Activated B cell treated with CpG ODN at 0.5 μM for 24 hours (primary cell): ENCODE data around the gene PRDX2. TPM values are rescaled to one million over a fixed set of nuclear protein-coding genes. Genes with fewer than 3 reads are reported as not detected.

Source experiments
- ATAC-seq: fragments of 200-7000 bp; cut with Tn5 transposase; one replicate; pipeline ENCODE4 v1.10.0; 2021; ENCODE audit warnings: low read depth, mild to moderate bottlenecking, moderate library complexity
- CTCF ChIA-PET: fragments of 350-600 bp; sonication (Branson Sonifier 250); formaldehyde crosslinking; loops from one replicate; lab custom pipeline; 2021; ENCODE audit warnings: antibody characterized with exemption; lab: Charles Lee
- POLR2A ChIA-PET: fragments of 350-600 bp; sonication (Branson Sonifier 250); formaldehyde crosslinking; loops from one replicate; lab custom pipeline; 2021; ENCODE audit warnings: antibody characterized with exemption; lab: Charles Lee
- DNase-seq: peaks from one replicate; pipeline ENCODE4 v3.0.0; 2022
- H3K27ac Mint-ChIP-seq: one replicate; pipeline ENCODE4 v1.8.0; 2020; ENCODE audit warnings: mixed read lengths
- H3K27me3 Mint-ChIP-seq: one replicate; pipeline ENCODE4 v1.8.0; 2021; ENCODE audit warnings: mixed read lengths
- H3K36me3 Mint-ChIP-seq: one replicate; pipeline ENCODE4 v1.8.0; 2021; ENCODE audit warnings: low read depth, mixed read lengths
- H3K4me1 Mint-ChIP-seq: one replicate; pipeline ENCODE4 v1.8.0; 2021; ENCODE audit warnings: mixed read lengths
- H3K4me3 Mint-ChIP-seq: one replicate; pipeline ENCODE4 v1.8.0; 2020; ENCODE audit warnings: mild to moderate bottlenecking, mixed read lengths
- H3K9me3 Mint-ChIP-seq: one replicate; pipeline ENCODE4 v1.8.0; 2020; ENCODE audit warnings: mixed read lengths
- CTCF ChIP-seq: fragments of 200-600 bp; IDR thresholded peaks from one replicate; pipeline ENCODE4 v1.8.0; 2022; ENCODE audit warnings: antibody characterized with exemption, mild to moderate bottlenecking
- intact Hi-C: fragments of 100-400 bp; cut with micrococcal nuclease; formaldehyde crosslinking; loops from one replicate; pipeline ENCODE4 v1.15.1; 2024
- total RNA-seq: library from RNA; stranded (reverse); gene quantifications from 2 replicates; pipeline ENCODE4 v1.2.3, GENCODE V29; 2022

Gene PRDX2
- total RNA-seq, 1 donor from 2014 or later: 53.1 TPM

- DNase-seq: no peak
- ChIA-PET CTCF (interaction anchor here (1.2 to 3.5 kb wide), 4 partner anchors 10 to 312 kb away, joined by 3 to 19 read pairs (median 5); partner anchors contain the start of gene JUNB), POLR2A (interaction anchor here (0.7 to 12.7 kb wide), 7 partner anchors 10 to 171 kb away, joined by 3 to 909 read pairs (median 5); partner anchors contain the start of genes JUNB, RNASEH2A, TRIR and ZNF490)
- no peaks in the 10 kb centered on the region for H3K27me3 Mint-ChIP-seq
- H3K9me3 Mint-ChIP-seq: no peaks in the 10 kb centered on the region
- intact Hi-C loops: loop anchor here (1.0 kb wide), 1 partner anchor 9 kb away; the partner anchor contains the start of gene JUNB
- no peak for ATAC-seq
- peaks cover 44% of the 10 kb centered on the region for H3K4me1 Mint-ChIP-seq
- H3K4me3 Mint-ChIP-seq: peak overlapping the region; percentile 86
- no peak for TF ChIP-seq CTCF
- H3K36me3 Mint-ChIP-seq: no peaks in the 10 kb centered on the region
- peak overlapping the region; percentile 98 for H3K27ac Mint-ChIP-seq
Measured at GRCh38 chr19:12782174-12782423, 19.5 kb downstream of the PRDX2 start.

GRCh38 chr19:12779162-12779993 lies 22.2 kb downstream of the PRDX2 start:
- intact Hi-C loops: no loop called here
- ChIA-PET CTCF (interaction anchor here (1.7 to 9.1 kb wide), 4 partner anchors 8 to 17 kb away, joined by 4 to 278 read pairs (median 30); partner anchors contain the start of gene JUNB), POLR2A (interaction anchor here (0.7 to 12.7 kb wide), 4 partner anchors 13 to 416 kb away, joined by 3 to 909 read pairs (median 6); partner anchors contain the start of genes JUNB, THSD8 and TRIR)
- Mint-ChIP-seq H3K36me3 (no peaks in the 10 kb centered on the region), H3K27me3 (no peaks in the 10 kb centered on the region), H3K4me3 (peak overlapping the region; percentile 61), H3K9me3 (no peaks in the 10 kb centered on the region), H3K27ac (peak overlapping the region; percentile 87), H3K4me1 (peaks cover 46% of the 10 kb centered on the region)
- DNase-seq (no peak), ATAC-seq (no peak)
- TF ChIP-seq CTCF: no peak

- intact Hi-C loops: no loop called here
- Mint-ChIP-seq H3K4me3 (peak overlapping the region; percentile 83), H3K4me1 (peaks cover 46% of the 10 kb centered on the region), H3K27me3 (no peaks in the 10 kb centered on the region), H3K36me3 (no peaks in the 10 kb centered on the region), H3K27ac (peak overlapping the region; percentile 87), H3K9me3 (no peaks in the 10 kb centered on the region)
- no peak for TF ChIP-seq CTCF
- no peak for ATAC-seq
- DNase-seq: no peak
- CTCF ChIA-PET: interaction anchor here (1.0 to 9.1 kb wide), 6 partner anchors 9 to 69 kb away, joined by 4 to 278 read pairs (median 16); partner anchors contain the start of genes JUNB and RNASEH2A
- POLR2A ChIA-PET: interaction anchor here (0.7 to 12.7 kb wide), 7 partner anchors 13 to 417 kb away, joined by 3 to 909 read pairs (median 6); partner anchors contain the start of genes JUNB, MAN2B1, THSD8 and TNPO2
Measured at GRCh38 chr19:12778905-12779161, 22.8 kb downstream of the PRDX2 start.

GRCh38 chr19:12778017-12778904 lies 23.3 kb downstream of the PRDX2 start:
- POLR2A ChIA-PET: interaction anchor here (0.7 to 12.7 kb wide), 10 partner anchors 14 to 168 kb away, joined by 3 to 909 read pairs (median 4); partner anchors contain the start of genes JUNB, MAN2B1, THSD8 and TNPO2
- Mint-ChIP-seq H3K27me3 (no peaks in the 10 kb centered on the region), H3K36me3 (no peaks in the 10 kb centered on the region), H3K4me3 (peak overlapping the region; percentile 83), H3K4me1 (peaks cover 49% of the 10 kb centered on the region), H3K27ac (peak overlapping the region; percentile 87), H3K9me3 (no peaks in the 10 kb centered on the region)
- ATAC-seq (peak; percentile 8), DNase-seq (peak; percentile 51)
- intact Hi-C loops: no loop called here
- CTCF ChIA-PET: interaction anchor here (1.0 to 9.1 kb wide), 7 partner anchors 9 to 70 kb away, joined by 4 to 278 read pairs (median 13); partner anchors contain the start of genes JUNB and RNASEH2A
- no peak for TF ChIP-seq CTCF
